ENCODE measurements around the gene LRCH1. TPM values are rescaled to one million over a fixed set of nuclear protein-coding genes. Genes with fewer than 3 reads are reported as not detected.

The LRCH1 gene
- total and polyA plus RNA-seq, 2 of the 13 experiments (the other 11 are each of a cell fraction or from before 2014, with no cell fraction given) = 4.1 to 12.6 TPM

DNA sequence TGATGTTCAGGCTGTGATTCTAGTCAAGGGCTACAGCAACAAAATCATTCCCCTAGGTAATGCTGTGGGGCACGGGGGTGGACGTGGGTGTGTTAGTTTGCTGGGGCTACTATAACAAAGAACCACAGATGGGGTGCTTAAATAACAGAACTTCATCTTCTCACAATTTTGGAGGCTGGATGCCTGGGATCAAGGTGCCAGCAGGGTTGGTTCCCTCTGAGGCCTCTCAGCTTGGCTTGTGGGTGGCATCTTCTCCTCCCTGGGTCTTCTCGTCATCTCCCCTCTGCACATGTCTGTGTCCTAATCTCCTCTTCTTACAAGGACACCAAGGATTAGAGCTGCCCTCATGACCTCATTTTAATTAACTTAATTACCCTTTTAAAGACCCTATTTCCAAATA is 129.0 kb downstream of the LRCH1 start:
- TF ChIP-seq ZNF430 (CRISPR knock-in tag; IDR thresholded peaks at IDR 0.05) (no peak), NCOA2 (CRISPR knock-in tag; IDR thresholded peaks at IDR 0.05) (no peak), HMGXB3 (CRISPR knock-in tag; IDR thresholded peaks at IDR 0.05; ENCODE audit: borderline replicate concordance) (no peak), SMAD9 (CRISPR knock-in tag; IDR thresholded peaks at IDR 0.05) (no peak), MXD1 (CRISPR knock-in tag; IDR thresholded peaks at IDR 0.05) (no peak)
- H4K20me1 ChIP-seq (ENCODE audit: insufficient read depth, low read length) = no peaks in the 10 kb centered on the region
- no peak overlapping the region for H3K4me3 ChIP-seq (replicated peaks in 1 of 3; ENCODE audit: insufficient read depth in 1 of 3, low read depth in 2 of 3, low read length in 3 of 3)
- no peaks in the 10 kb centered on the region for H3K9me3 ChIP-seq (ENCODE audit: low read length)
- H2AFZ ChIP-seq (ENCODE audit: low read length) = no peak overlapping the region
- FAIRE-seq = no peak
- H3K4me2 ChIP-seq (ENCODE audit: low read depth, low read length) = no peak overlapping the region
- H3K4me1 ChIP-seq (ENCODE audit: insufficient read depth, low read length) = peaks cover 82% of the 10 kb centered on the region
- CTCF ChIA-PET (ENCODE audit: low intra/inter-chr PET ratio, low total read pairs) = no interaction called here
- DNase-seq (ENCODE audit: low spot score) = no peak
- peaks cover 2 to 11% of the 10 kb centered on the region in 2 experiments; a peak in 2 of 5 replicates for H3K36me3 ChIP-seq (replicated peaks in 1 of 2; ENCODE audit: control insufficient read depth in 1 of 2, insufficient read depth in 2 of 2, low read length in 2 of 2)
- no peak overlapping the region for H3K9ac ChIP-seq (ENCODE audit: insufficient read depth, low read depth, low read length)
- peaks cover 7% of the 10 kb centered on the region for H3K79me2 ChIP-seq (ENCODE audit: insufficient read depth, low read length)
- POLR2A ChIA-PET = interaction anchor here (1.0 kb wide), 1 partner anchor 16 kb away, joined by 3 read pairs; no protein-coding TSS in a partner anchor
- intact Hi-C loops (cut with micrococcal nuclease; ENCODE audit: unreplicated experiment) (loop anchor here (5.0 to 10.0 kb wide), 2 partner anchors 75 to 127 kb away; partner anchors contain the start of gene LRCH1), in situ Hi-C loops (cut with HindIII; ENCODE audit: extremely low pct_ligation_motif_present, low pct_unique_long_range_greater_than_20kb) (loop anchor here (10.0 kb wide), 1 partner anchor 537 kb away; no protein-coding TSS in a partner anchor)
- H3K27me3 ChIP-seq (ENCODE audit: control insufficient read depth in 1 of 2, insufficient read depth in 2 of 2, low read length in 2 of 2) = no peaks in the 10 kb centered on the region
- no peak overlapping the region for H3K27ac ChIP-seq (ENCODE audit: extremely low read length, insufficient read depth, low read length)
- WGBS (ENCODE audit: low lambda C conversion rate) = 97% methylated on average over 3 of the region's 3 CpGs
- no TSS peak for BruUV-seq (replicated peaks)
- no peak for ATAC-seq

All from HepG2 (cell line).